ENCODE data around the gene RNF10.
"Not testable (repeated sequence)": the region's sequence is repeated elsewhere in the genome, so short reads cannot be mapped to it uniquely, and the experiment has no call there.

The RNF10 gene

DNA sequence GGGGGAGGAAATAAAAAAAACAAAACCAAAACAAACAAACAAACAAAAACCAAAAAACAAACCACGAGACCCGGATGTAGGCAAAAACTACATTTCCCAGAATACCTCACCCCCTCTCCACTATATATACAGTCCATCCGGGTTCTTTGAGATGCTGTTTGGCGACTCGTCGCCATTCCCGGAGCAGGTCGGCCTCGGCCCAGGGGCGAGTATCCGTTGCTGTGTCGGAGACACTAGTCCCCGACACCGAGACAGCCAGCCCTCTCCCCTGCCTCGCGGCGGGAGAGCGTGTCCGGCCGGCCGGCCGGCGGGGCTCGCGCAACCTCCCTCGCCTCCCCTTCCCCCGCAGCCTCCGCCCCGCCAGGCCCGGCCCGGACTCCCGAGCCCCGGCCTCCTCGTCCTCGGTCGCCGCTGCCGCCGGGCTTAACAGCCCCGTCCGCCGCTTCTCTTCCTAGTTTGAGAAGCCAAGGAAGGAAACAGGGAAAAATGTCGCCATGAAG is at the start of gene RNF10:
RNF10 (plus strand) TSS at position 154 of the 500 bp plus-strand sequence. CDS start 456 bp downstream, outside the sequence.
- peak; percentile 92 for DNase-seq (ENCODE audit: low spot score)

DNA sequence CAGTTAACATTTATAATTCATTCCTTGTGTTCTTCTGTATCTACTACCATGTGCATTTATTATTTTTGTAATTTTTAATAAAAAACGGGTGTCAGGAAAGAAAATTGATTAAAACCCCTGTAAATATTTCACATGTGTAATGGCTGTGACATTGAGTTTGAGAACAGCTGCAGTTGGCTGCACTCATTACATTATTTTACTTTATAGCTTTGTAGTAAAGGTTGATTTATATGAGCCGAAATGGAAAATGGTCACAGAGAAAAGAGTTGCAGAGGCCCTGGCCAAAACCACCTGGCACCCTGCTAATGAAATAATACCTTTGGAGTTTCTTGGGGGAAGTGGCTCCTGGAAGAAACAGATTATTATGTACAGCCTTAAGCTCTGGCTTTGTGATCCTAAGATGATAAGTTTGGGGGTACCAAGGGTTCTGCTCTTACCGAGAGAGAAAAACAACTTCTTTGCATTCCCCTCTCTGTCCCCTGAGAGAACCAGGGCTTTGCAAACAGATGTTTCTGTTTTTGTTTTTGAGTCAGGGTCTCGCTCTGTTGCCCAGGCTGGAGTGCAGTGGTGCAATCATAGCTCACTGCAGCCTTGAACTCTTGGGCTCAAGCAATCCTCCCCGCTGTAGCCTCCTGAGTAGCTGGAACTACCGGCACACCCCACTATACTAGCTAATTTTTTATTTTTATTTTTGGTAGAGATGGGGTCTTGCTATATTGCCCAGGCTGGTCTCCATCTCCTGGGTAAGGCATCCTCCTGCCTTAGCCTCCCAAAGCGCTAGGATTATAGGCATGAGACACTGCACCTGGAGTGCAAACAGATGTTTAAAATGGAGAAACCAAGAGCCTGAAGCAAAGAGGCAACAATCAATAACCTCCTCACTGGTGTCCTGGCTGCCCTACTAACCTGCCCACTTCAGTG is 47.9 kb upstream of the RNF10 start:
- DNase-seq (ENCODE audit: low spot score): no peak

DNA sequence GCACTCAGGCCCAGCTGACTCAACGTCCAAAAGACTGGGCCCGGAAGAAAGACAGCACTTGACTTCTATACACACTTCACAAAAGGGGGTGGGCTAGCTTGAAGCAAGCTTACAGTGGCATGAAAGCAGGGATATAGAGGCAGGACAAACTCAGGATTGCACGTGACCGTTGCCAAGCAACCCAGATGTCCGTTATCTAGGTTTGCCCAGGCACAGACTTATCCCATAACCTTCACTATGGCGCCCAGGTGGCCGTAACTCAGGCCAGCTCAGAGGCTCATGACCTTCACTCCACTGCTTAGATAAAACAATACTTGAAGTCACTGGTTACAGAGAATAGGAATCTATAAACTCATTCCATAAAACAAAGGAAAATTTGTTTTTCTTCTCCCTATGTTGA is 46.6 kb upstream of the RNF10 start:
- not testable (repeated sequence) for DNase-seq (ENCODE audit: low spot score)

DNA sequence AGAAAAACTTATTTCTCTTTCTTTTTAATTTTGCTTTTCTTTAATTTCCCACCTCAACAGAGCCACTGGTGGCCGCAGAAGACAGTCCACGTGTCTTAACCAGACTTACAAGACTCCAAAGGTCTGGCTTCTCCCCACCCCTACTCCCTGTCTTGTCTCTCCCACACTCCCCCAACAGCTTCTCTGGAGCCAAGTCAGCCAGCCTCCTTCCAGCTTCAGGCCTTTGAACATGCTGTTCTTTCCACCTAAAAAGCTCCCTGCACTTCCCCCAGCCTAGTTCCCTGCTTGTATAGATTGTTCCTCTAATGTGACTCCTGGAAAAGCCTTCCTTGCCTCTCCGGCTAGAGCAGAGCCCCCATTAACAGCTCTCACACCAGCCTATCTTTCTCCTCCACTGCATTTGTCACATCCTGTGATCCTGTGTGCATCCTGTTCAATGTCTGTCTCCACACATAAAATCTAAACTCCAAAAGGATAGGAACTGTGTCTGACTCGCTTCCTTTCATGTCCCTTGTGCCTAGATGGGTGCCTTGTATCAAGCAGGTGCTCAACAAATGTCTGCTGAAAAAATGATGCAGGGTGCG is 46.0 kb upstream of the RNF10 start:
- no peak for DNase-seq (ENCODE audit: low spot score)

DNA sequence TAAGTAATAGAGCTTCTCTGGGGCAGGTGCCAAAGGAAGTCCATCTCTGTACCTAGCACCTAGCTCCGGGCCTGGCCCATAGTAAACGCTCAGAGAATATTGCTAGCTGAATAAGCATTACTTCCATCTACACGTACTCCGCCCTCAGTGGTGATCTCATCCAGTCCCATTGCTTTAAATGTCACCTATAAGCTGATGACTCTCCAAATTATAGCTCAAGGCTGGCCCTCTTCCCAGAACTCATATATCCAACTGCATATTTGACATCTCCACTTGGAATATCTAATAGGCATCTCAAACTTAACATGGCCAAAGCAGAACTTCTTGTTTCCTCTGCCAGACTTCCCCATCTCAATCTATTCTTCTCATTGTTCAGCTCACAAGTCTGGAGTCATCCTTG is 45.1 kb upstream of the RNF10 start:
- DNase-seq (ENCODE audit: low spot score): no peak

DNA sequence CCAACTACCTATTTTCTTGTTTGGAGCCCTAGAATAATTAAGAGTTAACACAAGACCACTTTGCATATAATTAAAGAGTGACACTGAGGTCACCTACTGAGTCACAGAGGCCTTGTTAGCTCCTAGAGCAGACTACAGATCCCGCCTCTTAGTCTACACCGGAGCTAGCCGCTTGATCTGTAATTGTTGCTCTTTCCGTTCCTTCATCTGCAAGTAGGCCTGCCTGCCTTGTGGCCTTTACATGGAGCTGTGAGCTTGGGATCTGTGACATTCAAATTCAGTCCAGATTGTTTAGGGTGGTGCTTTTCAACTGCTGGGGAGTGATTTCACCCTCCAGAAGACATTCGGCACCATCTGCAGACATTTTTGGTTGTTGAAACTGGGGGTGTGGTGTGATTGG is 43.8 kb upstream of the RNF10 start:
- DNase-seq (ENCODE audit: low spot score): no peak

DNA sequence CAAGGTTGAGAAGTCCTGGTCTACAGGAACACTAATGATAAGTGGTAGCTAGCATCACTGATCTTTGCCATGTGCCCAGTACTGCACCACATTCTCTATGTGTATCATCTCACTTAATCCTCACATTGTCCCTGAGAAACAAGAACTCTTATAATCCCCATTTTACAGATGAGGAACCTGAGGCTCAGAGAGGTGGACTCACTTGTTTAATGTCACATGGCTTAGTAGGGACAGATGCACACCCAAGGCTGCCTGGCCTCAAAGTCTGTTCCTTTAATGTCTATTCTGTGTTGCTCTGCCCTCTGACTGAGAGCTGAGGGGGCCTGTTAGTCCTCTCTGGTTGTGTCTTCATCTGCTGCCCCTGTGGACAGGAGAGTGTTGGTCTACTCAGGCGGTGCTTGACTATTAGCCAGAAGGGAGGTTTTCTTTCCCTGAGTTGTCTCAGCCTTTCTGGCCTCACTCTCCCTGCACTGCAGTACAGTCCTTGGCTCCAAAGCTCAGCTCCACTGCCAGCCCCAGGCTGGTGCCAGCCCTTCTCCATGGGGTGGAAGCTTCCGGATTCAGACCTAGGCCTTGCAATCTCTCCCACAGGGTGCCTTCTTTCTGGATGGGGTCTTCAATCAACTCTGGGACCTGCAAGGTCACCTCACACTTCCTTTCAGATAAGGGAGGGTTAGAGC is 43.2 kb upstream of the RNF10 start:
- DNase-seq (ENCODE audit: low spot score): no peak

DNA sequence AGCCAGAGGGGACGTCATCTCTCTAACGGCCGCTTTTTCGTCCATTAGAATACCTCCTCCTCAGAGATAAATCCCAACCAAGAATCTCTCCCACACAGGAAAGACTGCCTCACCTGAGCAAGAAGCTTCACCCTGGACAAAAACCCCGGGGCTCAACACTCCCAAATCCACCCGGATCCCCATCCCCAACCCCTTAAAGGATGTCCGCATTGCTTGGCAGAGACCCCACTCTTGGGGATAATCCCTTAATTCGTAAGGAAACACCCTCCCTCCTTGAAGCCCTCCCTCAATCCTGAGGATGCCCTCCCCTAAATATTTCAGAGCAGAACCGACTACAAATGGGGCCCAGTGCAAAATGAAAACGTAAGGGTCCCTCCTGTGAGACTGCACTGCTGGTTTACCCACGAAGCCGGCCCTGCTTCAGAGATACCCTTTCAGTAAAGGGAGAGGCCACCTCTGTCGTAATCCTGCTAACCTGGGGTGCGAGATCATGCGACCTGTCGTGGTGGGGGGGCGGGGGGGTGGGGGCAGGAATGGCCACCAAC is 38.9 kb upstream of the RNF10 start:
- DNase-seq (ENCODE audit: low spot score): no peak

DNA sequence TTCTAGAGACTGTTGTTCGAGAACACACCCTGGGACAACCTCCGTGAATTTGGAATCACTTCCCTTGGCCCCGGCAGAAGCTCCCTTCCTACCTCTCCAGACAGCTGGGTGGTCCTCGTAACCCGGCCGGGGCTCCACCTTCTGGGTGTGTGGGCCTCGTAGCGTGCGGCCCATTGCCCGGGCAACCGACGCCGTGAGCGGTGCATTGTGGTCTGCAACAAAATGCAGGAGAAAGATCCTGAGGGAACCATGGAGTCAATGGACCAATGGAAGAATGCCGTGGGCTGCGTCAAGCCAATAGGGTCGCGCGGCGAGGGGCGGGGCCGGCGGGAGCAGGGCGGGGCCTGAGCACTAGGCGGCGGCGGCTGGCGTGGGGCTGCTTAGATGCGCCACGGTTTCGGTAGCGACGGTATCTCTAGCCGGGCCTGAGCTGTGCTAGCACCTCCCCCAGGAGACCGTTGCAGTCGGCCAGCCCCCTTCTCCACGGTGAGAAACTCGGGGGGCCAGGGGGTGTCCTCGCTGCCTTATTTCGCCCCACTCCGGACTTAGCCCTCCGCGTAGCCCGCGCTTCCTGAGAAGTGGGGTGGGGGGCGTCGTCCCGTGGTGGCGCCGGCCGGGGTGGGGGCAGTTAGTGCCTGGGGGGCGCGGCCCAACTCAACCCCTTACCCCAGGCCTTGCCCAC is 38.3 kb upstream of the RNF10 start, which contains the start of gene DYNLL1:
DYNLL1 (plus strand) TSS at position 383 of the 682 bp plus-strand sequence. CDS start 309 bp downstream, outside the sequence.
- peak; percentile 99 for DNase-seq (ENCODE audit: low spot score)

DNA sequence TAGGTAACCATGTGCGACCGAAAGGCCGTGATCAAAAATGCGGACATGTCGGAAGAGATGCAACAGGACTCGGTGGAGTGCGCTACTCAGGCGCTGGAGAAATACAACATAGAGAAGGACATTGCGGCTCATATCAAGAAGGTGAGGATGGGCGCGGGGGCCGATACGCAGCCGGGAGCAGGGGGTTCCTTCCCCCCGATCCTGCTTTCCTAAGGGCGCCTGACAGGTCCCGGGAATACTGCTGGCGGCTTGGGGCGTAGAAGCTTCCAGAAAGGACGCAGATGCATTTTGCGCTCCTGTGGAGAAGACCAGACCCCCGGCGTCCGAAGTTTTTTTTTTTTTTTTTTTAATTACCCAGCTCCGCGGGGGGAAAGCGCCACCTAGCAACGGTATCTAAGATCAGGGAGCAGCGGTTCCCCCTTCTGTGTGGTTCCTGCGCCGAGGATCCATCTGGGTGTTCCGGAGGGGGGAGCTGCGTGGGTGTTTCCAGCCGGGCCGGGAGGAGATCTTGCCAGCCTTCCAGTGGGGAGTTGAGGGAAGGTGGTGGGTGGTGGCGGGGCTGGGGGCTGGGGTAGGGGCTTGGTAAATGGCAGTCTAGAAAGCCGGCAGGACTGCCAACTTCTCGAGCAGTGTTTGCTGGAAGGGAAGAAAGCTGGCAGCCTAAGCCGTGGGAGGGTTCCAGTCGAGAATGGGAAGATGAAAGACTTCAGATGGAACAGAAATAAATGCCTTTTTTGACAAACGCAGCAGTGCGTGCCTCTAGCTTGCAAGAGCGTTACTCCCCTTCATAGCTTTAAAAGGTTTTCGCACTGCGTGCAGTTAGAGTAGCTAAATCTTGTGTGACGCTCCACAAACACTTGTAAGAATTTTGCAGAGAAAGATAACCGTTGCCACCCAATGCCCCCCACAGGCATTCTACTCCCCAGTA is 37.5 kb upstream of the RNF10 start:
- peak; percentile 75 for DNase-seq (ENCODE audit: low spot score)

DNA sequence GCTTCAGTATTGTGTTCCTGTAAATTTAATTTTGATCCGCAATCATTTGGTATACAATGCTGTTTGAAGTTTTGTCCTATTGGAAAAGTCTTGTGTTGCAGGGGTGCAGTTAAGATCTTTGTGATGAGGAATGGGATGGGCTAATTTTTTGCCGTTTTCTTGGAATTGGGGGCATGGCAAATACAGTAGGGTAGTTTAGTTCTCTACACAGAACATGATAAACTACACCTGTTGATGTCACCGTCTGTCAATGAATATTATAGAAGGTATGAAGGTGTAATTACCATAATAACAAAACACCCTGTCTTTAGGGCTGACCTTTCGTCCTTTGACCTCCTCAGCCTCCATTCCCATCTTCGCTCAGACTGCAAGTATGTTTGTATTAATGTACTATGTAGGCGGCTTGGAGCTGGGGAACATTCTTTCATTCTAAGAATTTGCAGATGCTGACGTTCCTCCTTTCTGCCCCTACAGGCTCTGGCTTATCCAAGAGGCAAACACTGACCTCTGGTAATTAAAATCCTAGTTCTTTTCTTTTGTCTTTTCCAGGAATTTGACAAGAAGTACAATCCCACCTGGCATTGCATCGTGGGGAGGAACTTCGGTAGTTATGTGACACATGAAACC is 36.5 kb upstream of the RNF10 start:
- DNase-seq (ENCODE audit: low spot score): peak; percentile 33

DNA sequence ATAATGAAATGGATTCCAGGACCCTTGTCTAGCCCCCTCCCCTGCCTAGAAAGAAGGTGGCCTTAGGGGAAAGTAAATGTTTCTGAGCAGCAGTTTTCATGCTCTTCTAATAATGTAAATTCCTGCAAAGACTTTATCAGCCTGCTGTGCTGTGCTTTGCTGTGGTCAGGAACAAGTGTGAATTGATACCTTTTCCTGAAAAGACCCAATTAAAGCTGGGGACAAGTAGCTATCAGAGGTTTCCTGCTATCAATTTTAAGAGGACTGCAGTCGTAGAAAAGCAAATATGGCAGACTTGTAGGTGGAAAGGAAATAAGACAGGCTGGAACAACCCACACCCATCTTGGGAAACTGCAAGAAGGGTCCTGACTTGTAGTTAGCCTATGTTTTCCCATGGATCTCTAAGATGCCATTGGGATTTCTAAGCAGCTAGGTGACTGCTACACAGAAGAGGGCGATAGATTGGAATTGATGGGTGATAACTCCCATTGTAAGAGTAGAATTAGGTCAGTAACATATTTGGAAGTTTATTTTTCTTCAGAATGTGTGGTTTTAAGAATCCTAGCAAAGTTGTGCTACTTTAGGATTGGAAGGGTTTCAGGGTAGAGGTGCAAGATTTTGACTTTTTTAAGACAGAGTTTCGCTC is 35.2 kb upstream of the RNF10 start:
- no peak for DNase-seq (ENCODE audit: low spot score)

DNA sequence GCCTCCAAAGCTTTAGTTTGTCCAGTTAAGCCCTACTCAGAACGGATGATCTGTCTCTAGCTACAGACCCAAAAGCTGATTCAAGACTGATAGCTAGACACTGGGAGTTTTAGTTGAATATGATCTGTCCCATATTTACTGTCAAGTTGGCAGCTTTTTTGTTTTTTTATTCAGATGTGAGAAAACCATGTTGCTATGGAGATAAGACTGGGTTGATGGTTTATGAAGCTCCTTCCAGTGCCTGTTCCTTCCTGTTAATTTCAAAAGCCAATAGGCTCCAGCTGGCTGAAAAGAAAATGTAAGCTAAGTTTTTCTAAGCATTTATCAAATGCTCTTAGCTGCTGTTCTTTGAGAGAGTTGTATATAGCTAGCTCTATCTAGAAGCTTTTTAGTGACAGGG is 33.6 kb upstream of the RNF10 start:
- DNase-seq (ENCODE audit: low spot score): no peak

DNA sequence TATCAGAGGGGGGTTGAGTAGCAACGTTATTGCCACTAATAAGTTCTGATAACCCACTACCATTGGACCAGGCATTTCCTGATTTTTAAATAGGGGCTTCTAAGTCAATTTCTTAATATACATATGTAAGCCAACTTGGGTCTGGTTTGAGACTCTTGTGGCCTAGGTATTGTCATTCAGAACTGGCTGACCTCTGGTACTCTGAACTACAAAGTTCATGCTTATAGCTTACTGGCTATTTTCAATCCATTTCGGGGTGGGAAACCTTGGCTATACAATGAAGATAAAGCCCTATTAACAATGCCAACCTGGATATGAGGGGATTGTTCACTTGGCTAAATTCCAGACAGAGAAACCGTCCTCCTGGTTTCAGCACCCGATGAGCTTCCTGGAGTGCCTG is 29.6 kb upstream of the RNF10 start:
- DNase-seq (ENCODE audit: low spot score): no peak

DNA sequence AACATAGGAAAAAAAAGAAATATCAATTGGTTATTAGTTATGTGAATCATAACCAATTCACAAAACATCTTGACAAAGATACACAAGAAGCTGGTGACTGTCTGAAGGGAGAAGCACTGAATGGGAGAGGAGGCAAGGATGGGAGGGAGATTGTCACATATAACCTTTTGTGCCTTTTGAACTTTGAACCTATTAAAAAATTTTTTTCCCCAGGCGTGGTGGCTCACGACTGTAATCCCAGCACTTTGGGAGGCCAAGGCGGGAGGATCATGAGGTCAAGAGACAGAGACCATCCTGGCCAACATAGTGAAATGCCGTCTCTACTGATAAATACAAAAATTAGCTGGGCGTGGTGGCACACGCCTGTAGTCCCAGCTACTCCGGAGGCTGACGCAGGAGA is 25.6 kb upstream of the RNF10 start:
- DNase-seq (ENCODE audit: low spot score): no peak

DNA sequence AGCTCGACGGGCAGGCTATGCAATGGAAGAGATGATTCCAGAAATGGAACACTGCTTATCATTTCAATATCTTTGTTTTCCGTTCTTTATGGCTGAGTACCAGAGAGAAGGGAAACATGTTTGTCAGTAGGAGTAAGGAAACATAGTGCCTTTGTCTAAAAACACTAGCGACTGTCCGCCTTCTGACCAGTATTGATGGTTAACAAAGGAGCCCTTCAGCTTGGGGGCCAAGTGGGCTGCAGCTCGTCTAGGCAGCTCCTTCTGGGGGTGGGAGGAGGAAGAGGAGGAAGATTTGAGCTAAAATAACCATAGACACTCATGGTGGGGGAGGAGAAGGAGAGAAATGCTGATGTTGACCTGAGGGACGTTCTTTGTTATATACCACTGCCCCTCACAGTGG is 20.2 kb upstream of the RNF10 start:
- DNase-seq (ENCODE audit: low spot score): no peak

DNA sequence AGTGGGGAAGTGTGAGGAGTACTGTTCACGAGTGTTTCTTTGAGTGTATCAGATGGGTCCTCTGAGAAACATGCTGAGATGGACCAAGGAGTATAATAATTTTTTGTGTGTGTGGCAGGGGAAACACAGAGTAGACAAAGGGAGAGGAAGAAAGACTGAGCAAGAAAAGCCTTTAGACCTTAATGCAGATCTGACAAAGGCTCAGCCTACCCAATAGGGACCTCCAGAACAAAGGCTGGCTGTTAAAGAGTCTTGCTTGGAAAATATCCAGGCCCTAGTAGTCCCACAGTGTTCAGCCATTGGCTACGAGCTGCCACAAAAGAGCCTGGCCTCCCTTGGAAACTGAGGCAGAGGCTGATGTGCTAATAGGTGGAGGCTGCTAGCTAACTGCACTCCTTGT is 18.7 kb upstream of the RNF10 start:
- DNase-seq (ENCODE audit: low spot score): no peak

DNA sequence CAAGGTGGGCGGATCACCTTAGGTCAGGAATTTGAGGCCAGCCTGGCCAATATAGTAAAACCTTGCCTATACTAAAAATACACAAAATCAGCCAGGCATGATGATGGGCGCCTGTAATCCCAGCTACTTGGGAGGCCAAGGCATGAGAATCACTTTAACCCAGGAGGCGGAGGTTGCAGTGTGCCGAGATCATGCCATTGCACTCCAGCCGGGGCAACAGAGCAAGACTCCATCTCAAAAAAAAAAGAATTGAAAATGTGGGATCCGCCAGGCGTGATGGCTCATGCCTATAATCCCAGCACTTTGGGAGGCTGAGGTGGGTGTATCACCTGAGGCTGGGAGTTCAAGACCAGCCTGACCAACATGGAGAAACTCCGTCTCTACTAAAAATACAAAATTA is 14.8 kb upstream of the RNF10 start:
- not testable (repeated sequence) for DNase-seq (ENCODE audit: low spot score)

DNA sequence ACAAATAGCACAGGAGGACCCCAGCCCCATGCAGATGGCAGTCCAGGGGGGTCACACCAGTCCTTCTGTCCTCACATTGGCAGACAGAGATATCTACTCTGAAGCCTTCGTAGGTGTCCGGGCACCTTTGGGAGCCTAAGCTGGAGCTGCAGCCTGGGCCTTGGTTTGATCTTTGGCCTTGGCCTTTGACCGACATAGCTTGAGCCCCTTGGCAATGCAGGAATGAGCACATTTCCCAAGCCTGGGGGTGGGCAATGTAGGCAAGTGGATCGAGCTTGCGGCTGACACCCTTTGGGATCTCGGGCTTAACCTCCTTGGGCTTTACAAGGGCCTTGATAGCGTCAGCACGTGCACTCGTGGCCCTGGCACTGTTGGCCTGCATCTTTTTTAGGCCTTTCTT is 11.6 kb upstream of the RNF10 start:
- no peak for DNase-seq (ENCODE audit: low spot score)

All from AG20443 (cell line).